NCI-H460 (cell line): Measurements from ENCODE around the gene KBTBD6. TPM values are rescaled to one million over a fixed set of nuclear protein-coding genes. Genes with fewer than 3 reads are reported as not detected.
A peak's percentile ranks its signal among the peaks of the same experiment; 100 is the strongest.
"Not testable (repeated sequence)": the region's sequence is repeated elsewhere in the genome, so short reads cannot be mapped to it uniquely, and the experiment has no call there.

Experiments used
- DNase-seq: peaks from one replicate; pipeline ENCODE4 v3.0.0-alpha.2; 2016; ENCODE audit warnings: low read depth; ENCODE audit errors: extremely low read depth
- polyA plus RNA-seq: library from polyadenylated mRNA; depleted of rRNA; stranded (reverse); fragments of >200 nt; gene quantifications from 2 replicates; pipeline ENCODE4 v1.2.3, GENCODE V29; 2014; cell fraction: nucleus; rRNA removed
- total RNA-seq: library from RNA; depleted of rRNA; stranded (reverse); fragments of >200 nt; shearing (Covaris generic); gene quantifications from 2 replicates; pipeline ENCODE4 v1.2.3, GENCODE V29; 2014; rRNA removed

KBTBD6 gene
- total RNA-seq = 8.1 and 9.6 TPM in 2 replicates
- 4.6 and 9.5 TPM in 2 replicates for polyA plus RNA-seq

- peak; percentile 96 for DNase-seq
Measured at GRCh38 chr13:41132512-41133152, at the start of gene KBTBD6. KBTBD6 (minus strand) TSS chr13:41132802; CDS start chr13:41132511, 291 bp downstream.

- no peak for DNase-seq
Measured at GRCh38 chr13:41182231-41182630, 49.6 kb upstream of the KBTBD6 start.

- DNase-seq = no peak
Measured at GRCh38 chr13:41179593-41180250, 47.1 kb upstream of the KBTBD6 start.

GRCh38 chr13:41178040-41178439, 45.4 kb upstream of the KBTBD6 start:
- no peak for DNase-seq

GRCh38 chr13:41177616-41178015, 45.0 kb upstream of the KBTBD6 start:
- no peak for DNase-seq

- DNase-seq = not testable (repeated sequence)
Measured at GRCh38 chr13:41175576-41175975, 43.0 kb upstream of the KBTBD6 start.

- no peak for DNase-seq
Measured at GRCh38 chr13:41162151-41162550, 29.5 kb upstream of the KBTBD6 start.

- no peak for DNase-seq
Measured at GRCh38 chr13:41159174-41159573, 26.6 kb upstream of the KBTBD6 start.

GRCh38 chr13:41157048-41157717, 24.6 kb upstream of the KBTBD6 start:
- no peak for DNase-seq

GRCh38 chr13:41156620-41157019, 24.0 kb upstream of the KBTBD6 start:
- DNase-seq = no peak

GRCh38 chr13:41154042-41154441, 21.4 kb upstream of the KBTBD6 start:
- DNase-seq = no peak

GRCh38 chr13:41152005-41152404, 19.4 kb upstream of the KBTBD6 start:
- no peak for DNase-seq

GRCh38 chr13:41150058-41150457, 17.5 kb upstream of the KBTBD6 start:
- no peak for DNase-seq

- DNase-seq = no peak
Measured at GRCh38 chr13:41148419-41149283, 16.0 kb upstream of the KBTBD6 start.

GRCh38 chr13:41145136-41145908, 12.7 kb upstream of the KBTBD6 start:
- DNase-seq = no peak

GRCh38 chr13:41144576-41144975, 12.0 kb upstream of the KBTBD6 start:
- DNase-seq = no peak

- DNase-seq = no peak
Measured at GRCh38 chr13:41139296-41139966, 6.8 kb upstream of the KBTBD6 start.

- no peak for DNase-seq
Measured at GRCh38 chr13:41137951-41138350, 5.3 kb upstream of the KBTBD6 start.

GRCh38 chr13:41137241-41137640, 4.6 kb upstream of the KBTBD6 start:
- no peak for DNase-seq
